Activated naive CD4-positive, alpha-beta T cell treated with anti-CD3 and anti-CD28 coated beads, Interleukin-2, amount 50 U/mL, for 16 hours (primary cell): ENCODE data around the gene NNMT.
"Not testable (repeated sequence)": the region's sequence is repeated elsewhere in the genome, so short reads cannot be mapped to it uniquely, and the experiment has no call there.

Experiments
- DNase-seq: peaks from one replicate; pipeline ENCODE4 v3.0.0-alpha.2; 2020

NNMT gene

DNA sequence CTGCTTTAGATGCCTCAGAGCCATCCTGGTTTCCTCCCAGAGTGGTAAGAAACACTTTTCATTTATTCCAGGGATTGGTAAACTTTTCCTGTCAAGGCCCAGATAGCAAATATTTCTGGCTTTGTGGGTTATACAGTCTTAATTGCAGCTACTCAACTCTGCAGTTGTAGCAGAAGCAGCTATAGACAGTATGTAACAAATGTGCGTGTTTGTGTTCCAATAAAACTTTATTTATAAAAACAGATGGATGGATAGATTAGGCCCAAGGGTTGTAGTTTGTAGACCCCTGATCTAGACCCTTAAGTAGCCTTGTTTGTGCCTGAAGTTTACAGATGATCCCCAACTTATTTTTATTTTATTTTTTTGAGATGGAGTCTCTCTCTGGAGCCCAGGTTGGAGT lies 17.9 kb downstream of the NNMT start:
- DNase-seq, result no peak

DNA sequence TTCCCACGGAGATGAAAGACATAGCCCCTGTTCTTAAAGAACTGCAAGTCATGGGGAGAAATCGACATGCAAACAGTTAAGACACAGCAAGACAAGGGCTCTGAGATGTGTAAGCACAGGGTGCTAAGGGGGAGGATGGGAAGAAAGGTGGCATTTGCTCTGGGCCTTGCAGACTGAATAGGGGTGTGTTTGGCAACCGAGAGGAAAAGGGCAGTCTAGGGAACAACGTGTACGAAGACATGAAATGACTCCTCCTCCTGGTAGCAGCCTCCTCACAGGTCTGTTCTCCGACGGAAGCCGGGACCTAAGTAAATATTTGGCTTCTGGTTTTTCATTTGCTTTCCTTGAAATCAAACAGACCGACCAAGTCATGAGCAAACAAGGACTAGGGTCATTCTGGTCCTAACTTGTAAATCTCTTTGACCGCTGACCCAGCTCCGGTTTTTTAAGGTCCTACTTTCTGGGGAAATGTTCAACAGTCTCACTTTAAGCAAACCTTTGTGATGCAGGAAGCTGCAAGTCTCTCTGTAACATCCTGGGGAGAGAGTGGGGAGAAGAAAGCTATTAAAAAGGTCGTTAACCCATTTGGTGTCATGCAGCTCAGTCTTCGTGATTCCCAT lies 19.7 kb downstream of the NNMT start:
- no peak for DNase-seq

GRCh38 chr11:114316980-114317786 lies 21.0 kb downstream of the NNMT start:
- no peak for DNase-seq

DNA sequence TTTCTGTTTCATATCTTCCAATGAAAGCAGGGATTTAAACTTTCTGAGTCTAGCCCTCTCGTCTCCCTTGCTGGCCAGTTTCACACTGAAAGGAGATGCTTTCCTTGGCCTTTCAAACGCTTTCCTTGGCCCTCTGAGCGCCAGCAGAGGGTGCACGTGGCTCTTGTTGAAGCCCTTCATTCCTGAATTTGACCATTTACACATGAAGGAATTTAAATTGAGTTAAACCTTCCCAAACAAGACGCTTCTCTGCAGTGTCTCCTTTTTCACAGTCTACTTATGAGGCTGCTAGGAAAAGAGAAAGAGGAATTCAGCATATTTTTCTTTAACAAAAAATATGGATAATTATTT lies 21.6 kb downstream of the NNMT start:
- DNase-seq, result no peak

GRCh38 chr11:114318361-114318760 lies 22.2 kb downstream of the NNMT start:
- no peak for DNase-seq

- DNase-seq, result no peak
These were observed 23.6 kb downstream of the NNMT start for GRCh38 chr11:114319716-114320328.

DNA sequence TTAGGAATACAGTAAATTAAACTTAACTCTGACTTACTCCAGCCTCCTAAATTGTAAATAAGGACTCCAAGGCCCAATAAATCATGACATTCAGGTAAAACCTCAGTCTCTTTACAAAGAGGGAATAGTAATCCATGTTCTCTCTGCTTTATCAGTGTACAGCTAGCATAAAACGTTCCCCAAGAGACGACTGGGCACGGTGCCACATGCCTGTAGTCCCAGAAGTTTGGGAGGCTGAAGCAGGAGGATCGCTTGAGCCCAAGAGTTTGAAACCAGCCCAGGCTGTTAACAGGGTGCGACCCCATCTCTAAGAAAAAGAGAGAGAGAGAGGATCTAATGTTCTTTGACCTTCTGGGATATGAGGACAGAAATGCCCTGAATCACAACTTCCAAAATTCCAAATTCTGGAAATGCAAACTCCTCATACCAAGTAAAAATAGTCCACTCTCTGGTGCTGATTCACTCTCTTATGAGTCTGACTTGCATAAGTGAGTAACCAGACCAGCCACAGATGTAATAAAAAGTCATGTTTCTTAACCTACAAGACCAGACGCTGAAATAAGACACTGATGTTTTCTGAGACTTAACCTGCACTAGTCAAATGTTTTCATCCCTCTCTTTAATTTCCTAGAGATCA lies 25.5 kb downstream of the NNMT start:
- no peak for DNase-seq

GRCh38 chr11:114322934-114323333 lies 26.7 kb downstream of the NNMT start:
- no peak for DNase-seq

DNA sequence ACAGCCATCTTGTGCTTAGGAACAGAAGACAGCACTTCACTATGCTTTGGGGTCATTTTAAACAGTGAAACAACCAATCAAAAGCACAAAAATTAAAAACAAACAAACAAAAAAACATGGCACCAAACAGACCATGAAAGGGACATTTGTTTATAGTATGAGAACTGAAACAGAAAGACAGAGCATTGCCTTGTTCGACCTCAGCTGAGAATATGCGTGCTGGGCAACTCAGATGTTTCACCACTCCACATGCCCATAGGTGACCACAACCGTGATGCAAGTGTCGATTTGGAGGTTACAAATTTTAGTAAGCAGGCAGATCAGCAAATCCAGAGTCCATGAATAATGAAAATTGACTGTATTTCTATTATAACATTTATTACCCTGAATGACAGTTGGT lies 30.0 kb downstream of the NNMT start:
- DNase-seq, result no peak

- DNase-seq, result no peak
These were observed 30.6 kb downstream of the NNMT start for GRCh38 chr11:114326776-114327175.

DNA sequence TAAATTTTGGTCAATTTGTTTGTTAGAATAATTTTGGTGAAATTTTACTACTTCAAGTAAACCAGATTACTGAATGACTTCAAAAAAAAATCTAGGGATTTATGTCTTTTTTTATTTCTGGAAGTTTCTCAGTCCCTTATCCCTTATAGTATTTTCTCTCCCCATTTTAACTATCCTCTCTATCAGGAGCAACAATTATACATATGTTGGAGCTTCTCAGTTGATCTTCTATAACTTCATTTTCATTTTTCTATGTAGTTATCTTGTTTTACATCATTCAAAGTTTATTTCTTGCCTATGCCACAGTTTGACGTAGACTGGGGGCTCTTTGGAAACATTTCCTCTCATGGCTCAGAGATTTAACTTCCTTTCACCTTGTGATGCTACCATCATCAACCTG lies 34.2 kb downstream of the NNMT start:
- no peak for DNase-seq

DNA sequence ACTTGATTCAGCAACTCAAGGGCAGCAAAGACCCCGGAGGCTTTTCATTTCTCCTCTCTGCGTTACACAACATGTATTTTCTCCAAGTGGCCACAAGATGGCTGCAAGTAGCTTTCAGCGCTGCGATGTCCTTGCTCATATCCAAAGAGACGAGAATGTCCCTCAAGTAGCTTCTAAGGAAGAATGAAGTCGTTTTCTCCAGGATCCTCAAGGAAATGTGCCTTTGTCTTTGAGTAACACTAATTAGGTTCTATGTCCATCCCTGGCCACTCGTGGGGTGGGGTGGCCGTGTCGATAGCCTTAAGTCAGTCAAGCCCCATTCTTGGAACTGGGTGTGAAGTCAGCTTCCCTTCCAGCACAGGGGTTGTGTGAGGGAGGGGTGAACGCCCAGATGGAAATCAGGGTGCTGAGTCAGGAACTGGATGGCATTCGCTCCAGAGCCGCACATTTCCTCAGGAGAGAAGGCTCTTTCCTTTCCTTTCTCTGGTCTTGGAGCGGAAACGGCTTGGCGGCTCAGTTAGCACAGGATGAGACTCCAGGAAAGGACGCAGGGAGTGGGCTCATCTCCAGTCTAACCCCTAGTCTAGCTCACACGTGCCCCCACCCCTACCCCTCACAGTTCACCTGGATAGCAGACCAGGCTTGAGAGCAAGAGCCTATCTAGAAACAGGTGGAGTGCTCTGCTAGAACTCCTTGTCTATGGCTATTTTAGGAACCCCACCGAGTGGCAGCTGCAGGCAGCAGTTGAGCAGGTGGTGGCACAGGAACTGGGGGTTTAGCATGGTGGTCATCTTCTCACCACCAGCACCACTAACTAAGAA lies 44.3 kb downstream of the NNMT start:
- DNase-seq, result peak; percentile 12

- not testable (repeated sequence) for DNase-seq
These were observed 45.5 kb downstream of the NNMT start for GRCh38 chr11:114341667-114342066.

DNA sequence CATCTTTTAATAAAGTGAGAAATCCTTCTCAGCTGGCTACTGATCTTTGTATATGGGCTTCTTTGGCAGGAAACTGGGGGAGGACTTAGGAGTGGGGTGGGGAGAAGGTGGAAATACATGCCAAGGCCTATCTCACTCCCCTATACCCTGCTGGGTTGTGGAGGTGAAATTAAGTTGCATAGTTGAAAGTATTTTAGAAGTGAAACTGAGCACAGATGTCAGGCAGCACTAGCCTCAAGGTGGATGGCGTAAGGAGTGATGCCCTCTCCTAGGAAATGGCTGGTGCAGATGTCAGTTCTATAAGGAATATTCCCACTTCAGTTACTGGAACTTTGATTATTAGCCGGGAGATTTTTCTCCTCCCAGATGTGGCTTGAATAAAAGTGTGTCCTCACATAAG lies 46.3 kb downstream of the NNMT start:
- no peak for DNase-seq

DNA sequence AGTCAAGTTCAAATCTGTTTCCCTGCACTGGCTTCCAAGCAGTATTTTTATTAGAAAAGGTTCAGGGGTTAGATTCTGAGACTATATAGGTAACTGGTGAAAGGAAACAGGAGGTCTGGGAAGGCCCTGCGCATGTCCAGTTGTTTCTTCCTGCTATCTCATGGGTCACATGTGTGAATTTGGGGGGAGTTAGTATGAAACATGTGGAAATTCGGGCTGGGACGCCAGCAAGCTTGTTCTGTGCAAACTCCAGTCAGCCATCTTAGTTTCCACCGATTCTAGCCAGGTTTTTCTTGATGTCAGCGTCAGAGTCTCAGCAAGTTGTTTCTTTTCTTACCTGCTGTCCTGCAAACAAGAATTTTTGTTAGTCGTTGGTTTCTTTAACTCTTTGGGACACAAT lies 46.8 kb downstream of the NNMT start:
- DNase-seq, result no peak

DNA sequence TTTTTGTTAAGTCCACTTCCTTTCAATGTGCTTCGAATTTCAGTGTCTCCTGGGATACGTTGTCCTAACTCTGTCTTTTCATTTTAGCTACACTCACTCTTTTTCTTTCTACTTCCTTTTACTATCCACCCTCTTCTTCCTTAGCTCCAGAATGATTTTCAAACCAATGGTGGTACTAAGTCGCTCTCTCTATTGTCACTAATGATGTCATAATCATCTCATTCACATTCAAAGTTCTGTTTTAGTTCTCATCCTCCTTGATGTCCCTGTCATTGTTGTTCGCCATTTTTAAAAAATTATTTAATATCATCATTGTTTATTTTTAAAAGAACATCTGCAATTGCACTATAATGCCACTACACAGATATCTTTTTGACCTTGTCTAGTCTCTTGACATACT lies 47.3 kb downstream of the NNMT start:
- DNase-seq, result no peak

- DNase-seq, result no peak
These were observed 48.3 kb downstream of the NNMT start for GRCh38 chr11:114344494-114344893.

- no peak for DNase-seq
These were observed 49.5 kb downstream of the NNMT start for GRCh38 chr11:114345575-114346222.

- DNase-seq, result no peak
These were observed 50.5 kb downstream of the NNMT start for GRCh38 chr11:114346709-114347141.

- peak; percentile 16 for DNase-seq
These were observed 52.3 kb downstream of the NNMT start for GRCh38 chr11:114348200-114349191.

GRCh38 chr11:114350022-114350421 lies 53.8 kb downstream of the NNMT start:
- no peak for DNase-seq
